Endothelial cell of umbilical vein (primary cell): ENCODE measurements around the gene GOLGA8S. TPM values are rescaled to one million over a fixed set of nuclear protein-coding genes. Genes with fewer than 3 reads are reported as not detected.

ENCODE experiments used
- BruUV-seq: library from RNA; stranded (reverse); fragments of 400-500 nt; replicated peaks from 2 replicates; lab custom pipeline; 2021; lab: Mats Ljungman, UMichigan
- CTCF ChIA-PET: fragments of 300-600, 350-600 bp; sonication (Branson Sonifier 250); formaldehyde crosslinking; loops from one replicate; lab custom pipeline; 2021; ENCODE audit warnings: antibody characterized with exemption, inconsistent platforms; lab: Charles Lee
- POLR2A ChIA-PET: fragments of 300-600, 350-600 bp; sonication (Branson Sonifier 250); formaldehyde crosslinking; loops from one replicate; lab custom pipeline; 2021; ENCODE audit warnings: antibody characterized with exemption, inconsistent platforms; lab: Charles Lee
- DNase-seq: peaks from one replicate; pipeline ENCODE4 v3.0.0-alpha.2; 2011; ENCODE audit warnings: low read depth, low spot score
- FAIRE-seq: peaks from 2 replicates; lab custom pipeline; 2011; peaks lifted over from hg19 to GRCh38; lab: Jason Lieb, UNC
- H2AFZ ChIP-seq: 2 replicates; pipeline ENCODE4 v1.6.0; 2012; ENCODE audit warnings: low read depth, low read length, control low read depth, inconsistent platforms
- H3K27ac ChIP-seq: 2 replicates; pipeline ENCODE4 v1.5.1; 2011; ENCODE audit warnings: low read depth, mild to moderate bottlenecking, control low read depth, low read length, moderate library complexity; ENCODE audit not compliant: insufficient read depth
- H3K27me3 ChIP-seq, 2 experiments: 2 replicates each; pipeline versions ENCODE4 v1.6.0 to v1.6.1; 2011; ENCODE audit warnings: low read length in 2 of 2, mixed read lengths in 1 of 2; ENCODE audit not compliant: control insufficient read depth in 2 of 2, insufficient read depth in 2 of 2
- H3K36me3 ChIP-seq, 2 experiments: 2 replicates in 1 of 2; 3 replicates in 1 of 2; pipeline ENCODE4 v1.5.1; 2011; ENCODE audit warnings: low read length in 2 of 2, mild to moderate bottlenecking in 1 of 2, moderate library complexity in 1 of 2; ENCODE audit not compliant: control insufficient read depth in 2 of 2, insufficient read depth in 2 of 2; ENCODE audit errors: extremely low read depth in 1 of 2
- H3K4me1 ChIP-seq: 3 replicates; pipeline ENCODE4 v1.5.1; 2011; ENCODE audit warnings: mild to moderate bottlenecking, low read length; ENCODE audit not compliant: control insufficient read depth, insufficient read depth; ENCODE audit errors: extremely low read depth
- H3K4me2 ChIP-seq: 2 replicates; pipeline ENCODE4 v1.6.1; 2011; ENCODE audit warnings: low read length, control low read depth, mixed read lengths; ENCODE audit not compliant: insufficient read depth
- H3K4me3 ChIP-seq, 3 experiments: fragments of 200-600 bp in 1 of 3; sonication (generic), shearing (Covaris generic) in 1 of 3; replicated peaks in 1 of 3; 2 replicates each; pipeline ENCODE4 v1.5.1; 2011 to 2016; ENCODE audit warnings: control low read depth in 3 of 3, low read length in 3 of 3, mild to moderate bottlenecking in 2 of 3, inconsistent platforms in 1 of 3, low read depth in 1 of 3, moderate library complexity in 1 of 3; ENCODE audit not compliant: insufficient read depth in 1 of 3
- H3K79me2 ChIP-seq: 2 replicates; pipeline ENCODE4 v1.6.0; 2012; ENCODE audit warnings: low read length, inconsistent platforms; ENCODE audit not compliant: control insufficient read depth, insufficient read depth
- H3K9ac ChIP-seq: replicated peaks from 2 replicates; pipeline ENCODE3; 2011; ENCODE audit warnings: low read length, control low read depth; ENCODE audit not compliant: insufficient read depth; ENCODE audit errors: extremely low read depth
- H3K9me1 ChIP-seq: replicated peaks from 3 replicates; pipeline ENCODE4 v1.6.0; 2011; ENCODE audit warnings: mild to moderate bottlenecking, low read length; ENCODE audit not compliant: control insufficient read depth, insufficient read depth; ENCODE audit errors: extremely low read depth
- H3K9me3 ChIP-seq: replicated peaks from 2 replicates; pipeline ENCODE4 v1.5.1; 2012; ENCODE audit warnings: low read length, inconsistent platforms; ENCODE audit not compliant: control insufficient read depth, insufficient read depth
- H4K20me1 ChIP-seq: replicated peaks from 2 replicates; pipeline ENCODE3; 2011; ENCODE audit warnings: mild to moderate bottlenecking, low read length; ENCODE audit not compliant: control insufficient read depth, insufficient read depth; ENCODE audit errors: extremely low read depth
- CTCF ChIP-seq, 2 donors: IDR thresholded peaks; 1 replicate in 1 of 2; 2 replicates in 1 of 2; pipeline ENCODE4 v1.5.1; 2011; ENCODE audit warnings: low read length in 2 of 2, mild to moderate bottlenecking in 2 of 2, moderate library complexity in 2 of 2, control low read depth in 1 of 2, inconsistent platforms in 1 of 2, low read depth in 1 of 2; ENCODE audit not compliant: insufficient read depth in 1 of 2; ENCODE audit errors: extremely low read depth in 1 of 2
- EZH2 ChIP-seq: IDR thresholded peaks from 2 replicates; pipeline ENCODE4 v1.6.1; 2012; ENCODE audit warnings: borderline replicate concordance, low read depth, mild to moderate bottlenecking, moderate library complexity, low read length, inconsistent platforms; ENCODE audit not compliant: severe bottlenecking
- FOS ChIP-seq: IDR thresholded peaks from 2 replicates; pipeline ENCODE4 v1.6.1; 2011; ENCODE audit warnings: mild to moderate bottlenecking, low read length, moderate library complexity, borderline replicate concordance; ENCODE audit not compliant: insufficient read depth
- GATA2 ChIP-seq: IDR thresholded peaks from 2 replicates; pipeline ENCODE4 v1.7.0; 2011; ENCODE audit warnings: low read depth, mild to moderate bottlenecking, moderate library complexity, mixed read lengths, low read length; ENCODE audit not compliant: insufficient read length, insufficient read depth
- JUN ChIP-seq: IDR thresholded peaks from 2 replicates; pipeline ENCODE4 v1.6.1; 2011; ENCODE audit warnings: borderline replicate concordance, low read depth; ENCODE audit not compliant: insufficient read length, insufficient read depth
- MAX ChIP-seq: IDR thresholded peaks from 2 replicates; pipeline ENCODE4 v1.6.1; 2011; ENCODE audit not compliant: insufficient read depth, insufficient read length
- MYC ChIP-seq: IDR thresholded peaks from one replicate; pipeline ENCODE4 v1.6.1; 2011; ENCODE audit warnings: mild to moderate bottlenecking, low read depth, low read length
- POLR2A ChIP-seq: IDR thresholded peaks from 2 replicates; pipeline ENCODE4 v1.6.1; 2012; ENCODE audit warnings: low read depth, mild to moderate bottlenecking, control low read depth, low read length
- POLR2AphosphoS5 ChIP-seq: IDR thresholded peaks from 2 replicates; pipeline ENCODE4 v1.6.1; 2012; ENCODE audit warnings: low read depth, mild to moderate bottlenecking, control low read depth, low read length, moderate library complexity; ENCODE audit not compliant: insufficient read depth
- dilution Hi-C: fragments of 300-500 bp; cut with MboI; formaldehyde crosslinking; loops from one replicate; pipeline ENCODE4 v1.15.0; 2019; ENCODE audit warnings: low sequenced_read_pairs; ENCODE audit not compliant: extremely low pct_ligation_motif_present
- intact Hi-C: fragments of 100-400 bp; cut with micrococcal nuclease; formaldehyde crosslinking; loops from one replicate; pipeline ENCODE4 v1.10.0; 2022
- polyA plus RNA-seq, 4 experiments: library from polyadenylated mRNA; depleted of rRNA in 3 of 4; stranded (reverse) in 3 of 4; unstranded in 1 of 4; fragments of >200 nt; gene quantifications; 2 replicates each; pipeline versions ENCODE4 v1.2.1 to v1.2.3, GENCODE V29; 2011 to 2012; ENCODE audit warnings: missing spikeins in 1 of 4
- total RNA-seq: library from RNA; stranded (reverse); gene quantifications from 2 replicates; pipeline ENCODE4 v1.2.3, GENCODE V29; 2021

GOLGA8S gene
- total and polyA plus RNA-seq, 2 donors (not counting 3 experiments of a cell fraction or from before 2014, with no cell fraction given), result 0.04 to 0.55 TPM

DNA sequence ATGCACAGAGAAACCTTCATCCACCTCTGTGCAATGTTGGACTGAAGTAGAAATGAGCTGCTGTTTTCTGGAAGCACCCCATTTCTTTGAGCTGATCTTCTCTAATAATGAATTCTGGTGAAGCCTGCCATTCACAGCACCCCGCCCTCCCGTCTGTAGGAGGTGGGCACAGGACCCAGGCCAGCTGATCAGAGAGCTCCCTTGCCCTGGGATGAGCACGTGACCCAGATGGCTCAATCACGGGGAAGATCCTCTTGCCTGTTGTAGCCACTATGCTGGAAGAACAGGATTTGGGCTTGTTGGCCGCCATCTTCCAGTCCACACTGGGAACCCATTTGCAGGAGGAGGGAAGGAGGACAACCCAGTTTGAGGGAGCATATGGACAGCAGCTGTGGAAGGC lies 48.0 kb downstream of the GOLGA8S start:
- FAIRE-seq, result no peak

More for the DNA sequence above, 48.0 kb downstream of the GOLGA8S start:
- Histone ChIP-seq H3K9me3 (no peaks in the 10 kb centered on the region), H3K36me3 (no peaks in the 10 kb centered on the region), H3K4me1 (no peaks in the 10 kb centered on the region), H3K79me2 (no peaks in the 10 kb centered on the region), H2AFZ (no peak overlapping the region), H3K27ac (no peak overlapping the region), H3K4me2 (no peak overlapping the region), H3K9ac (no peak overlapping the region), H4K20me1 (no peaks in the 10 kb centered on the region), H3K9me1 (no peaks in the 10 kb centered on the region), H3K4me3 (no peak overlapping the region), H3K27me3 (no peaks in the 10 kb centered on the region)
- BruUV-seq, result no TSS peak
- intact Hi-C loops, result no loop called here
- POLR2A ChIA-PET, result no interaction called here
- DNase-seq, result no peak
- CTCF ChIA-PET, result no interaction called here
- TF ChIP-seq MAX (no peak), GATA2 (no peak), POLR2A (no peak), FOS (no peak), EZH2 (no peak), JUN (no peak), MYC (no peak), POLR2AphosphoS5 (no peak), CTCF (IDR thresholded peaks at IDR 0.05; ENCODE audit: extremely low read depth in 1 of 2, insufficient read depth in 1 of 2, low read depth in 1 of 2, low read length in 2 of 2) (no peak)
- dilution Hi-C loops, result no loop called here
